Activated T-cell treated with anti-CD3 and anti-CD28 coated beads for 48 hours (primary cell): Measurements from ENCODE around the gene GSS.

ENCODE experiments used
- DNase-seq: peaks from one replicate; pipeline ENCODE4 v3.0.0-alpha.2; 2020; ENCODE audit warnings: low read depth

The GSS gene

DNA sequence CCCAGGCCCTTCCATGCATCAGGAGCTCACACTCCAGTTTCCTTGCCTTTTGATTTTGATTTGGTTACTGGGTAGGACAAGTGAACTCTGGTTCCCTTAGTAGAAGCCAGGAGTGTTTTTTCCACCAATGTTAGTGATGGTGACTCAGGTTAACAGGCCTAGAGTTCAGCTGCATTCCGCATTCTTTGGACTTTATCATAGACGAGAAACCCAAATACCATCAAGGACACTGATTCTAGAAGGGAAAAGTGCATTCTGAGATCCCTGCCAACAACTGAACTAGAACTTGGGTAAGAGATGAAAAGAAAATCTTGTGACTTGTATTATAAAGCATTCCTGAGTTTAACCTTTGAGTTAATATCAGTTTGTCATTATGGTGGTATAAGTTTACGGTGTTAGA lies 8.9 kb downstream of the GSS start:
- DNase-seq: no peak

DNA sequence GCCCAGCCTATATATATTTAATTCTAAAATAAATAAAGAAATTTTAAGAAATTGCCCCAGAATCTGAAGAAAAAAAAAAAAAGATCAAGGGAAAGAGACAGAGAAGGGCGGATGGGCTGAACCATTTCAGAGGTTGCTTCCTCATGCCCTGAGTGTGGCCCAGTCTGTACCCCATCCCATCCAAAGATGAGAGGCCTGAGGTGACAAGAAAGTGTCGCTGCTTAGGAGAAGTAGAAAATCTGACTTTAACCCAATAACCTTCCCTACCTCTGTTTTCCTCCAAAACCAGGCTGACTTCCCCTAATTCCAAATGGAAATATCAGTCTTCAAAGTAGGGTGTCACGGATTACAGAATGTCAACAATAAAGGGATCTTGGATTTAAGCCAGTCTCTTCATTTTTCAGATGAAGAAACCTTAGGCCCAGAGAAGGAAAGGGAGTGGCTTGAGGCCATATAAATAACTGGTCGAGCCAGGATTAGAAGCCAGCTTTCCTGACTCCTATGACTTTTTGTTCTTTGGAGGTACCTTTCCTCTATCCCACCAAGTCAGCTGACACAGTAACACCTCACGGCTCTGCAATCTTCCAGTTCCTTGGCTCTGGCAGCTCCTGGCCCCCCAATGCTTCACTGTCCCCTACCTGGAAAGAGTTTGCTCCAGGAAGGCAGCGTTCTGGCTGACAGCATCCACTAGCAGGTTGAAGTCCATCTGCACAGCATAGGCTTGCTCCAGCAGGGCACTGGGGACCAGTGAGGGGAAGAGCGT lies 10.1 kb downstream of the GSS start:
- no peak for DNase-seq

DNA sequence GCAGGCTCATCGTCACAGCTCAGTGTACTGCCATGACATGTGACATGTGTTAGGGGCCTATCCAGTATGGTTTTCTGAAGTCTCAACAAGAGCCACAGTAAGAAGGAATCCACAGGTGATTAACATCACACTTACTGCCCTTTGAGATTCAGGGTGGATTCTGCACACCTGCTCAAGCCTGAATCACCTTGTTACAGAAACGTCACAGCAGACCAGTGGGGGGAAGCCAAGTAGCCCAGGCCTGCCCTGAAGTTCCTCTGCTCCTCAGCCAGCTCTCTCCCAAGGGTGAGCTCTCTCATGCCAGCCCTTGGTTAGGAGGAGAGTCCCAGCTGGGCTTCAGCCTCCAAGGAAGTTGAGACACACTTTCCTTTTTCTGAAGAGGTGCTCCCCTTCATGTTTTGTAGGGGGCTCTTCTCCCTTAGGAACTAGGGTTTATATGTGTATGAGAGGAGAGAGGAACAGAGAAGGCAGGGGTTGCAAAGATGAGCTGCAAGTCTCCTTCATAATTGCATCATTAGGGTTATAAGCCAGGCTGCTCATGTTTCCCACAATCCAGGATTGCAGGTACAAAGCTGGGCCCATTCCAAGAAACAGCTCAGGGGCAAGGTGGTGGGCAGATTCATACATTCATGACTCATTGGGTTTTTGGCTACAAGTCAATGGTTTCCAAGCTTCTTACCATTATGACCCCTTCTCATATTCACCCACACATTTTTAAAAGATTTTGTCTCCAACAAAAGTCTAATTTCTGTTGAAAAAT lies 11.6 kb downstream of the GSS start:
- DNase-seq: no peak

DNA sequence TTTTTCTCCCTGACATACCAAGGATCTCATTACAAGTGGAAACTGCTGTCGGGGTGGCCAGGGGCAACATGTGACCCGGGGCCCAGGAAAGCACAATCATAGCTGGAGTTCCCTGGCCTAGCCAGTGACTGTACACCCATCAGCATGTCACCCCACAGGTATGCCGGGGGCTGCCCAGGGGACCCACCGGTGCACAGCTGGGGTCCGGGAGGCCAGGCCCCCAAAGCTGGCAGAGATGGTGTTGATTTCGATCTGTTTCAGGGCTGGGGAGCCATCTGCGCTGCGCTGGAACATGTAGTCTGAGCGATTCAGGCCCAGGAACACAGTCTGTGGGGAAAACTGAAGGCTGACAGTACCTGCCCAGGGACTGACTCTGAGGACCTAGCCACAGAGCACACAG lies 13.3 kb downstream of the GSS start:
- DNase-seq: no peak

DNA sequence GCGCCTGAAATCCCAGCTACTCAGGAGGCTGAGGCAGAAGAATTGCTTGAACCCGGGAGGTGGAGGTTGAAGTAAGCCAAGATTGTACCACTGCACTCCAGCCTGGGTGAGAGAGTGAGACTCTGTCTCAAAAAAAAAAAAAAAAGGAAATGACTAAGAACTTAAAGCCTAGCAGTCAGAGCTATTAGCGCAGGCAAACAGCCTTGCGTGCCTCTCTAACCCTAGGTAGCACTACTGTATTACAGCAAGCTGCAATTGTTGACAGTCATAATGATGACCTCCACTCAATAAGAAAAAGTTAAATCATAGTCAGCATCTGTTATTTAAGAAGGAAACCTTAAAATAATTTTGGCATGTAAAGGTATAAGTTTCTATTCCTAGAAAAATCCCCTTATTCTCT lies 14.4 kb downstream of the GSS start:
- DNase-seq: no peak

DNA sequence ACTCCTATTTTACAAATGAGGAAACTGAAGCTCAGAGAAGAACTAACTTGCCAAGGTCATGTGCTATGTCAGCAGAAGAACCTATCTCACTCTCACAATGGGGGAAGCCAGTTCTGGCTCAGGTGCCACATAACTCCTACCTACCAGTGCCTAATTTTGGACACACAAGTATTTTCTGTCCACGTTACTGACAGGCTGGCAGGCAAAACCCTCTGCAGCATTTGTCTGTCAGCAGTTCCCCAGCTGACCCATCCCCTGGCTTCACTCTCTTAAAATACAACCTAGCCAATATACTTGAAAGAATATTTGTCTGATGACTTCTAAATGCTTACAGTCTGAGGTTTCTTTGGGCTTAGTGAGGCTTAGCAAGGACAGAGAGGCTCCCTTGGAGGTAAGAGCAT lies 15.5 kb downstream of the GSS start:
- no peak for DNase-seq

DNA sequence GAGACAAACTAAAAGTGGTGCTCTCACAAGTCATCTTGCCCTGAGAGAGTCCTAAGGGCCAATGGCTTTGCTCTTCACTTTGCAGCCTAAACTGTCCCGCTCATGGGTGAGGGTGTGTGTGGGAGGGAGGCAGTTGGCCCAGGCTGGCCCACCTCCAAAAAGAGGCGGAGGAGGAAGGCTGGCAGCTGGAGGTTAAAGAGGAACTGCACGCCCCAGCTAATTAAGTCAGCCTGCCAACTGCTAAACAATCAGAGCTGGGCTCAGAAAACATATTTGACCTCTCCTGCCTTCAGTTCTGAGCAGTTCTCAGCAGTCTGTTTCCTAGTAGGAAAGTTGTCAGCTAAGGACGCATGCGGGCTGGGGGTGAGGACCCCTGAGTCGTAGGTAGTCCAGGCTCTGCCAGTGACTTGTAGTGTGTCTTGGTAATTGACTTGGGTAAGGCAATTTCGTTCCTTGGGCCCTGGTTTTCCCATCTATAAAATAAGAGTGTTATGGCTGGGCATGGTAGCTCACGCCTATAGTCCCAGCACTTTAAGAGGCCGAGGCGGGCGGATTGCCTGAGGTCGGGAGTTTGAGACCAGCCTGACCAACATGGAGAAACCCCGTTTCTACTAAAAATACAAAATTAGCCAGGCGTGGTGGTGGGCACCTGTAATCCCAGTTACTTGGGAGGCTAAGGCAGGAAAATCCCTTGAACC lies 17.0 kb downstream of the GSS start:
- no peak for DNase-seq

DNA sequence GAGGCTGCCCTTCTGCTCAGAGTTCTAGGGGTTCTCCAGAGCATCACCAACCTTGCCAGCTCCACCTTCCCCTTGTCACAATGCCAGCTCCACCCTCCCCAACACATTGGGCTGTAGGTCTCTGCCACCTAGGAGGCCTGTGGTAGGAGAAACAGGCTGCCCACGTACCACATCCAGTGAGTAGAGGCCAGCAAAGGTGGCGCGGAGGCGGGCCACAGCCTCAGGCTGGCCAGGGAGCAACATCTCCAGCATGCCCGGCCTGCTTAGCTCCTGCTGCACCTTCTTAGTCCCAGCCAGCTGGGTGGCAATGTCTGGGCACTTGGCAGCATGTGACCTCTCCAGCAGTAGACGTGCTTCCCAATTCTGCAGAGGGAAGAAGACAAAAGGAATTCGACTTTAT lies 23.8 kb downstream of the GSS start:
- DNase-seq: no peak

DNA sequence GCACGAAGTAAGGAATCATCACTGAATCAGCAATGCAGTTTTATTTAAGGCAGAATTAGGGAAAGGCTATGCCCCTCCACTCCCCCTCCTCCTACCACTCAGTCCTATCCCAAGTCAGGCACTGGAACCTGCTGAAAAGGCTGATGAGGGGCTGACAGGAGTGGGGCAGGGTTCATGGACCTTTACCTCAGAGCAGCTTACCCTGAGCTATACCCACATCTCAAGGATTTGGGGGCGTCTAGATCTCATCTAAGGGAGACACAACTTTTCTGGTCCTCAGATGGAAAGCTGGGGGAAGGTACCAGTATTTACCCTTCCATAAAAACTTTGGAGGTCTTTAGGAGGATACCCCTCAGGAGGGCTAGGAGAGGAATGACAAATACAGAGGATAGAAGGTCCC lies 27.2 kb downstream of the GSS start:
- no peak for DNase-seq

DNA sequence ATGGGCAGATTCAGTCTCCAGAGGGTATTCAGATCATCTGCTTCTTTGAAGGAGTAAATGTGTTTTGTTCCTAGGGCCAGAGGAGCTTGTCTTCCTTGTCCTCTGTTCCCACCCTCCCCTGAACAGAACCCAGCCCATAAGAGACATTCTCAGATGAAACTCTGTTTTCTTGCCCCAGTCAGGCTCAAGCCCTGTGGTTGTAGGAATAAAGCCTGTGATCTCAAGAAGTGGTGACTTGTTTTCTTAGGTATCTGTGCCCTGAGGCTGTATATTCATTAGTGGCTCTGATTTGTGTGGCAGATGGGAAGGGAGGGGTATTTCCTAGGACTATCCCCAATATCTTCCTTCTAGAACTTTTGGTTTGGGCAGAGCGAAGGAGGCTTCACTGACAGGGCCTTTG lies 27.9 kb downstream of the GSS start:
- no peak for DNase-seq

DNA sequence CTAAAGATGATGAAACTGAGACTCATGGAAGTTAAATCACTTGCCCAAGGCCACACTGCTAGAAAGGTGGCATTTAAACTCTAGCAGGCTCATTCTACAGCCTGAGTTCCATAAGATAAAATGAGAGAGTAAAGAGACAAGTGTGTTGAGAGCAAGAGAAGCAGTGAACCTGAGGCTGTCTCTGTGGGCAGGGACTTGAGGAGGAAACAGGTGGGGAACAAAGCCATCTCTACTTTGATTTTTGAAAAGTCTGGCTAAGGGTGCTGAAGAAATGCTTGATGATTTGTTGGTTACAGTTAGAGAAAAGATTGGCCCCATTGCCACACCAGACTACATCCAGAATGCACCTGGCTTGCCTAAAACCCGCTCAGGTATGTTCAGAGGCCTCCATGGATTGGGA lies 29.0 kb downstream of the GSS start:
- no peak for DNase-seq

DNA sequence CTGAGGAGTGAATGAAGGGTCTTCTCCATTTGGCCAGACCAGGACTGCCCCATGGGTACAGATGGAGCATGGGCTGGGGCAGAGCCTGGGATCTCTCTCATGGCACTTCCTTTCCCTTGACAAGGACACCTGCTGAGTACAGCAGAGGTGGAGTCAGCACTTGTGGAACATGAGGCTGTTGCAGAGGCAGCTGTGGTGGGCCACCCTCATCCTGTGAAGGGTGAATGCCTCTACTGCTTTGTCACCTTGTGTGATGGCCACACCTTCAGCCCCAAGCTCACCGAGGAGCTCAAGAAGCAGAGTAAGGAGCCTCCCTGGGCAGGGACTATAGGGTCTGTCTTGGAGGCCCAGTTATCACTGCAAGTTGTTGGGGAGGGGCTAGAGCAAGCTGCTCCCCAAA lies 29.6 kb downstream of the GSS start:
- DNase-seq: no peak

DNA sequence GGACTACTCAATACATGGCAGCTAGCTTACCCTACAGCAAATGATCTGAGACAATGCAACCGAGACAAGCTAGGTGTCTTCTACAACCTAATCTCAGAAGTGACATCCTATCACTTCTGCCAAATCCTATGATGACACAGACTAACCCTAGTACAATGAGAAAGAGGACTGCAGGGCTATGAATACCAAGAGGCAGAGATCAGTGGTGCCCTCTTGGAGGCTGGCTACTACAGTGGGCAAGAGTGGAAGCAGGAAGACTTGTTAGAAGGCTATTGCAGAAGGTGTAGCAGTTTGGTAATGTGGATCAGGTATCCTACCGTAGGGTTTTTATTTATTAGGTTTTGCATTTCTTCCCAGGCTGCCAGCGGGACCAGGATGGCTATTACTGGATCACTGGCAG lies 30.3 kb downstream of the GSS start:
- DNase-seq: no peak

DNA sequence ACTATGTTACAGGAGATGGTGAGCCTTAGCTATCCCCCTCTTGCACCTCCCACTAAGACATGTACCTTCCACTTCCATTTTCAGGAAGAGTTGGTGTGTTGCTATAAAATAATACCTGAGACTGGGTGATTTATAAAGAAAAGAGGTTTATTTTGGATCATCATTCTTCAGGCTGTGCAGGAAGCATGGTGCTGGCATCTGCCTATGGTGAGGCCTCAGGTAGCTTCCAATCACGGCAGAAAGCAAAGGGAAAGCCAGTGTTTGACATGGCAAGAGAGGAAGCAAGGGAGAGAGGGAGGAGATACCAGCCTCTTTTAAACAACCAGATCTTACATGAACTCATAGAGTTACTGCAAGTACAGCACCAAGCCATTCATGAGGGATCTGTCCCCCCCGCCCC lies 32.2 kb downstream of the GSS start:
- no peak for DNase-seq

DNA sequence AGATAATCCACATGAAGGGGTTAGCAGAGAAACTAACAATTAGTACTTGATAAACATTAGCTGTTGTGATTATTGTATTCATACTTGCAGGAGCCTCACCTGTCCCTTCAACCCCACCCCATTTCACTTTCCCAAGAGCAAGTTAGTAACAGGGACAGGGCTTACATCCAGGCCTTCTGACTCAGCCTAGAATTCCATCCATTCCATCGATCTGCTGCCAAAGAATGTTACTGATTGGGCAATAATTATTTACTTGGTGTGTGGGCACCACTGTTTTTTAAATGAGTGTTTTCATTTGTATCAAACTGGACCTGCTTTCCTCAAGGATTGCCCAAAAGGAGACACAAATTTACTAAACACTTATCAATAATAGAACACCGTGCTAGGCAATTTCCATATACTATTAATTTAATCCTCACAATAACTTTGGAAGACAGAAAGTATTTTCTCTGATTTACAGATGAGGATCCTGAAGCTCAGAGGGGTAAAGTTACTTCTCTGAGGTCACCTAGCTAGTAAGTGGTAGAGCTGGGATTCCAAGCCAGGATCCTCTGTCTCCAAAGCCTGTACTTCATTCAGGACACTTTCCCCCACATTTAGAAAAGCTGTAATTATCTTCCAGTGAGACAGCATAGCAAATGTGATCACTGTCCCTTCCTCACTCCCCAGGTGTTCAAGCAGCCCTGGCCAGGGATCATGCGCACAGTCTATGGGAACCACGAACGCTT lies 32.8 kb downstream of the GSS start:
- no peak for DNase-seq

DNA sequence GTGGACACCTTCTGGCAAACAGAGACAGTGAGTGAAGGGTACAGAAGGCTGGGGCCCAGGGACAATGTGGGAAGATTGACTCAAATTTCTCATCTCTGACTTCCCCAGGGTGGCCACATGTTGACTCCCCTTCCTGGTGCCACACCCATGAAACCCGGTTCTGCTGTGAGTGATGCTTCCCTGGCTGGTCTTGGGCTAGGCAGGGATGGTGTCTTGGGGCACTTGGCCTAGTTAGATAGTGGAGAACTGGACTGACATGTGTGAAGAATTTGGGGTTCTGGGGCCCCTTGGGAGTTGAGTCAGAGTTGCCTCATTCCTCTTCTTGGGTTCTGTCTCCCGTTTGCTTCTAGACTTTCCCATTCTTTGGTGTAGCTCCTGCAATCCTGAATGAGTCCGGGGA lies 34.2 kb downstream of the GSS start:
- DNase-seq: no peak

DNA sequence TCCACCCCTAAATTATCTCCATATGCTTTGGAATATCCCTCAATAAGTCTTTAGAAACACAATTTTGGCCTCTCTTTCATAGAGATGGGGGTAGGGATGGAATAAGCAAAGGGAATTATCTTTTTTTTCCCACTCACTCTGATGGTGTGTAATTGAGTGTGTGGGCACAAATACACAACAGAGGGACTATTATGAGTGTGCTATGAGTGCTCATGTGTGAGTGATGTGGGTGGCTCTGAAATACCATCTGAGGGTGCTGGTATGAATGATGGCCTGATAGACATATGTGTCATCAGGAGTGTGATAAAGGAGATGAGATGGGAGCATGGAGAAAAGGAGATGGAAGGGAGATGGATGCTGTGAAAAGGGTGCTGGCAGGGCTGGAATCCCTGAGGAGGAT lies 35.6 kb downstream of the GSS start:
- DNase-seq: no peak

DNA sequence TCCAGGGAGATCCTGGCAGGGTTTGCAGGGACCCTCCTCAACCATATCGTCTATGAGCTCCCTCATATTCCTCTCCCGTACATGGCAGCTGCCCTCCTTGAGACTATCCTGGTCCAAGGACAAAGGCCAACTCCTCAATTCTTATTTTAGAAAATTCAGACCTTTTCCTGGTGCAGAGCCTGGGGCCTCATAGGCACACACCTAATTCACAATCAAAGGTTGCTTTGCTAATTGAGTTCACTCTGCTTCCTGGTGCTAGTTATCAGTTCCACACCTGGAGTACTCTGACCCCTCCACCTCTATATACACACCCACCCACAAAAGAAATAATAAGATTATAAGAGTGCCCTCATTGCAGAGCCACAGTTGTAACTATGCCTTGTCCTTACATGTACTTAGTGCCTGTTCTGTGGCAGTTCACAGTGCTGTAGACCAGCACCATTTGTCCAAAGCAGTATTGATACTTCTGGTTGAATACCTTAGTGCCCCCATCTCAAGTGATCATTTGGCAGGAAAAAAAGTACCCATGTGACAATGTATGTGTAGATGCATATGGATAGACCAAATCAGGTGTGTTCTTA lies 38.7 kb downstream of the GSS start:
- DNase-seq: no peak

DNA sequence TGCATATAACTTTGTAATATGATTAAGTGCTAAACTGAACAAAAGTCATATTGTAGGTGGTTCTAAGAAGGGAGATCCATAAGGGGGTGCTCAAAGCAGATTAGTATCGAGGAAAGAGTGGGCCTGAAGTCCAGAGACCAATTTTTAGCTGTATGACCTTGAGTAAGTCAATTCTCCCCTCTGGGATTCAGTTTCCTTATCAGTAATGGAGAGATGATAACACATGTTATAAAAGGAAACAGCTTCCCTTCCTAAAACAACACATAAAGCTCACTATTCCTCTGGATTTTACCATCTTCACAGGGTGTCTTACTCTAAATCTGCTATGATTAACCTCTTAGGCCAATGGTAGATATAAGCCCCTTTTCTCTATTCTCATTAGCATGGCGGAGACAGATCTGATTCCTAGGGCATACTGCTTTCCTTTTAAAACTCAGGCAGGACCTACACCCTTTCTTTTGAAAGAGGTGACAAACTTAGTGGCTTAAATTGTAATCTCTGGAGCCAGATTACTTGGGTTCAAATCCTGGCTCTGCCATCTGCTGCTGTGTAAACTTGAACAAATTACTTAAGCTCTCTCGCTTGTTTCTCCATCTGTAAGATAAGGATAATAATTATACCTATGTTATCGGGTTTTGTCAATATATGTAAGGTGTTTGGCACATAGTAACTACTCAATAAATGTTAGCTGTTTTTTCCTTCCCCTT lies 39.7 kb downstream of the GSS start:
- DNase-seq: no peak

DNA sequence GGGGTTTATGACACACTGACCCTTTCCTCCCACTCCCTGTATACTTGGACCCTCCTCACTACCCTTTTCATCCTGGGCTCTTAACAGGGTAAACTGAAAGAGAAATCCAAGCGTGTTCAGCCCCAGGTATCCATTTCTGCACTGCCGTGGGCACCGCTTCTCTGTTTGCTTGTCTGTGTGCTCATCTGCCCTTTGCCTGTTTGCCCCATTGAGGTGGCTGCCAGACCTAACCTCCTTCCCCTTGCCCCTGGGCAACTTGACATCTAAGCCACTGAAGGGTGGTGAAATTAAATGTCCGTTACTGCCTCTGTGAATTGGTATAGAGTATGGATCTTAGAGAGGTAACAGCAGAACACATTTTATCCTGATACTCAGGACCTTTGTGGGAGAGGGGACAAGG lies 40.5 kb downstream of the GSS start:
- DNase-seq: no peak

DNA sequence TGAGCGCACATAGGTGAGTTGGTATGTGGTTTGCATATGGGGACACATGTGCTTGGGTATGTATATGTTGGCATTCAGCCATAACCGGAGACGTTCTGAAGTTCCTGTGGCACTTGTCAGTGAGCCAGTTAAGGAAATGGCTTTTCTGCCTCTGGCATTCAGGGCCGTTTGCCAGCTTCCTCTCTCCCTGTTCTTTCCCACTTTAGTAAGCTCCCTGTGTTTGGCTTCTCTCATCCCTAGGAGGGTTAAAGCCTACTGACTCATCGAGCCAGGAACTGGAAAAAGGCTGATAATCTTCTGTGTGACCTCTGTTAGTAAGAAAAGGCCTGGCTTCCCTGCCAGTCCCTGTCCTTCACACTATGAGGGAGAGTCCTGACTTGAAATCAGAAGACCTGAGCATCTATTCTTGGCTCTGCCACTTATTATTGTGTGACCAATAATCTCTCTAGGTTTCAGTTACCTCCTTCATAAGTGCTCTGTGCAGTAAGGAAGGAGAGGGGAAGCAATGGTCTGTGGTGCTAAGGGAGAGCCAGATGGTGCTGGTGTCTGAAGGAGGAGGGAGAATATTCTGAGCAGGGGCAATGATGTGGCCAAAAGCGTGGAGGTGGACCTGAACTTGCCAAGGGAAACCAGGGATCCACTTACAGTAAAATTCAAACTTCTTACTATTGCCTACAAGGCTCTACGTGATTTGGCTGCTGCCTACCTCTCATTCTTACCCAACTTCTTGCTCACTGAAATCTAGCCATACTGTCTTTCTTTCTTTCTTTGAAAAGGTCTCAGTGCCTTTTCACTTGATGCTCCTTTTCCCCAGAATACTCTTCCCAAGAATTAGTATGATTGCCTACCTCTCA lies 47.8 kb downstream of the GSS start:
- no peak for DNase-seq
